Stromal cell of bone marrow (primary cell): ENCODE results near the gene ZNF407.
"Not testable (repeated sequence)": the region's sequence is repeated elsewhere in the genome, so short reads cannot be mapped to it uniquely, and the experiment has no call there.

Source experiments
- DNase-seq: peaks from one replicate; pipeline ENCODE4 v3.0.0-alpha.2; 2012; ENCODE audit warnings: low read depth

ZNF407 gene

GRCh38 chr18:75072672-75073371 is 475.2 kb downstream of the ZNF407 start:
- no peak for DNase-seq

- DNase-seq, result no peak
Observed at GRCh38 chr18:75073654-75074053, 476.0 kb downstream of the ZNF407 start.

GRCh38 chr18:75074196-75075015 is 476.7 kb downstream of the ZNF407 start:
- no peak for DNase-seq

- no peak for DNase-seq
Observed at GRCh38 chr18:75075016-75075305, 477.3 kb downstream of the ZNF407 start.

- no peak for DNase-seq
Observed at GRCh38 chr18:75075429-75075841, 477.8 kb downstream of the ZNF407 start.

- DNase-seq, result no peak
Observed at GRCh38 chr18:75076286-75076685, 478.6 kb downstream of the ZNF407 start.

- DNase-seq, result no peak
Observed at GRCh38 chr18:75081486-75081885, 483.8 kb downstream of the ZNF407 start.

GRCh38 chr18:75083131-75083530 is 485.5 kb downstream of the ZNF407 start:
- DNase-seq, result no peak

GRCh38 chr18:75083761-75084160 is 486.1 kb downstream of the ZNF407 start:
- no peak for DNase-seq

- DNase-seq, result not testable (repeated sequence)
Observed at GRCh38 chr18:75085676-75086075, 488.0 kb downstream of the ZNF407 start.

GRCh38 chr18:75086494-75087034 is 488.9 kb downstream of the ZNF407 start:
- DNase-seq, result no peak

GRCh38 chr18:75087119-75088020 is 489.7 kb downstream of the ZNF407 start:
- no peak for DNase-seq

GRCh38 chr18:75088021-75088506 is 490.4 kb downstream of the ZNF407 start:
- DNase-seq, result no peak

GRCh38 chr18:75088622-75089211 is 491.0 kb downstream of the ZNF407 start:
- DNase-seq, result no peak

GRCh38 chr18:75089748-75090327 is 492.2 kb downstream of the ZNF407 start:
- no peak for DNase-seq

GRCh38 chr18:75090336-75090735 is 492.7 kb downstream of the ZNF407 start:
- DNase-seq, result no peak

GRCh38 chr18:75097491-75098225 is 500.0 kb downstream of the ZNF407 start:
- no peak for DNase-seq

- no peak for DNase-seq
Observed at GRCh38 chr18:75100832-75101630, 503.4 kb downstream of the ZNF407 start.

GRCh38 chr18:75101916-75102315 is 504.2 kb downstream of the ZNF407 start:
- no peak for DNase-seq

GRCh38 chr18:75104029-75104428 is 506.4 kb downstream of the ZNF407 start:
- DNase-seq, result not testable (repeated sequence)
